ENCODE results near the gene NPNT.

Gene NPNT

GRCh38 chr4:105944540-105944939 is 49.3 kb downstream of the NPNT start:
- DNase-seq (no peak), ATAC-seq (no peak)
- Mint-ChIP-seq H3K27ac (no peak overlapping the region), H3K27me3 (no peaks in the 10 kb centered on the region), H3K4me3 (no peak overlapping the region), H3K4me1 (no peaks in the 10 kb centered on the region), H3K9me3 (peaks cover 0 to 6% of the 10 kb centered on the region in 2 donors)

- DNase-seq (no peak), ATAC-seq (no peak)
- Mint-ChIP-seq H3K9me3 (peaks cover 0 to 6% of the 10 kb centered on the region in 2 donors), H3K4me1 (no peaks in the 10 kb centered on the region), H3K4me3 (no peak overlapping the region), H3K27me3 (no peaks in the 10 kb centered on the region), H3K27ac (no peak overlapping the region)
Measured at GRCh38 chr4:105946771-105947170, 51.5 kb downstream of the NPNT start.

GRCh38 chr4:105950701-105951100 is 55.4 kb downstream of the NPNT start:
- no peak overlapping the region for H3K27ac Mint-ChIP-seq
- no peak for DNase-seq
- H3K9me3 Mint-ChIP-seq, result peaks cover 0 to 6% of the 10 kb centered on the region in 2 donors
- ATAC-seq, result no peak
- no peaks in the 10 kb centered on the region for H3K27me3 Mint-ChIP-seq
- no peaks in the 10 kb centered on the region for H3K4me1 Mint-ChIP-seq
- no peak overlapping the region for H3K4me3 Mint-ChIP-seq

- H3K4me3 Mint-ChIP-seq, result no peak overlapping the region
- H3K9me3 Mint-ChIP-seq, result peaks cover 0 to 5% of the 10 kb centered on the region in 2 donors
- no peaks in the 10 kb centered on the region for H3K4me1 Mint-ChIP-seq
- H3K27me3 Mint-ChIP-seq, result no peaks in the 10 kb centered on the region
- H3K27ac Mint-ChIP-seq, result no peak overlapping the region
- ATAC-seq (no peak), DNase-seq (no peak)
Measured at GRCh38 chr4:105951198-105951597, 55.9 kb downstream of the NPNT start.

GRCh38 chr4:105952591-105952990 is 57.3 kb downstream of the NPNT start:
- ATAC-seq, result no peak
- Mint-ChIP-seq H3K4me1 (no peaks in the 10 kb centered on the region), H3K9me3 (no peaks in the 10 kb centered on the region), H3K4me3 (no peak overlapping the region), H3K27me3 (no peaks in the 10 kb centered on the region), H3K27ac (no peak overlapping the region)
- DNase-seq, result no peak

GRCh38 chr4:105956569-105956968 is 61.3 kb downstream of the NPNT start:
- Mint-ChIP-seq H3K27me3 (no peaks in the 10 kb centered on the region), H3K4me1 (no peaks in the 10 kb centered on the region), H3K27ac (no peak overlapping the region), H3K4me3 (no peak overlapping the region), H3K9me3 (no peaks in the 10 kb centered on the region)
- ATAC-seq, result no peak
- DNase-seq, result no peak

GRCh38 chr4:105957680-105958079 is 62.4 kb downstream of the NPNT start:
- no peaks in the 10 kb centered on the region for H3K27me3 Mint-ChIP-seq
- H3K4me1 Mint-ChIP-seq, result no peaks in the 10 kb centered on the region
- no peaks in the 10 kb centered on the region for H3K9me3 Mint-ChIP-seq
- ATAC-seq, result no peak
- H3K4me3 Mint-ChIP-seq, result no peak overlapping the region
- DNase-seq, result no peak
- H3K27ac Mint-ChIP-seq, result no peak overlapping the region

- H3K27ac Mint-ChIP-seq, result no peak overlapping the region
- H3K4me3 Mint-ChIP-seq, result no peak overlapping the region
- H3K9me3 Mint-ChIP-seq, result no peaks in the 10 kb centered on the region
- DNase-seq, result no peak
- no peaks in the 10 kb centered on the region for H3K4me1 Mint-ChIP-seq
- no peak for ATAC-seq
- no peaks in the 10 kb centered on the region for H3K27me3 Mint-ChIP-seq
Measured at GRCh38 chr4:105963461-105964400, 68.5 kb downstream of the NPNT start.

- H3K4me1 Mint-ChIP-seq, result no peaks in the 10 kb centered on the region
- DNase-seq (no peak), ATAC-seq (no peak)
- H3K4me3 Mint-ChIP-seq, result no peak overlapping the region
- no peaks in the 10 kb centered on the region for H3K9me3 Mint-ChIP-seq
- H3K27ac Mint-ChIP-seq, result no peak overlapping the region
- peaks cover 11% of the 10 kb centered on the region for H3K27me3 Mint-ChIP-seq
Measured at GRCh38 chr4:105965183-105965800, 70.0 kb downstream of the NPNT start.

GRCh38 chr4:105966051-105966450 is 70.8 kb downstream of the NPNT start:
- H3K27ac Mint-ChIP-seq, result no peak overlapping the region
- H3K9me3 Mint-ChIP-seq, result no peaks in the 10 kb centered on the region
- DNase-seq, result no peak
- H3K4me3 Mint-ChIP-seq, result no peak overlapping the region
- H3K27me3 Mint-ChIP-seq, result peaks cover 12% of the 10 kb centered on the region
- H3K4me1 Mint-ChIP-seq, result no peaks in the 10 kb centered on the region
- ATAC-seq, result no peak

- no peaks in the 10 kb centered on the region for H3K9me3 Mint-ChIP-seq
- ATAC-seq, result no peak
- H3K27me3 Mint-ChIP-seq, result peaks cover 12% of the 10 kb centered on the region
- no peak overlapping the region for H3K27ac Mint-ChIP-seq
- no peaks in the 10 kb centered on the region for H3K4me1 Mint-ChIP-seq
- H3K4me3 Mint-ChIP-seq, result no peak overlapping the region
- no peak for DNase-seq
Measured at GRCh38 chr4:105967058-105967658, 71.9 kb downstream of the NPNT start.

GRCh38 chr4:105969575-105969974 is 74.3 kb downstream of the NPNT start:
- H3K27ac Mint-ChIP-seq, result no peak overlapping the region
- DNase-seq (no peak), ATAC-seq (no peak)
- no peaks in the 10 kb centered on the region for H3K4me1 Mint-ChIP-seq
- no peaks in the 10 kb centered on the region for H3K9me3 Mint-ChIP-seq
- no peak overlapping the region for H3K4me3 Mint-ChIP-seq
- peaks cover 12% of the 10 kb centered on the region for H3K27me3 Mint-ChIP-seq

- Mint-ChIP-seq H3K27me3 (peaks cover 12% of the 10 kb centered on the region), H3K27ac (no peak overlapping the region), H3K4me3 (no peak overlapping the region), H3K9me3 (no peaks in the 10 kb centered on the region), H3K4me1 (no peaks in the 10 kb centered on the region)
- DNase-seq, result no peak
- no peak for ATAC-seq
Measured at GRCh38 chr4:105970371-105970770, 75.1 kb downstream of the NPNT start.

- ATAC-seq (no peak), DNase-seq (no peak)
- Mint-ChIP-seq H3K4me1 (no peaks in the 10 kb centered on the region), H3K9me3 (no peaks in the 10 kb centered on the region), H3K27me3 (peaks cover 12% of the 10 kb centered on the region), H3K4me3 (no peak overlapping the region), H3K27ac (no peak overlapping the region)
Measured at GRCh38 chr4:105971036-105971435, 75.8 kb downstream of the NPNT start.

GRCh38 chr4:105972946-105973621 is 77.8 kb downstream of the NPNT start:
- no peaks in the 10 kb centered on the region for H3K4me1 Mint-ChIP-seq
- DNase-seq (no peak), ATAC-seq (no peak)
- peaks cover 0 to 4% of the 10 kb centered on the region in 2 donors for H3K9me3 Mint-ChIP-seq
- no peak overlapping the region for H3K27ac Mint-ChIP-seq
- H3K27me3 Mint-ChIP-seq, result peaks cover 12% of the 10 kb centered on the region
- no peak overlapping the region for H3K4me3 Mint-ChIP-seq

- no peak overlapping the region for H3K27ac Mint-ChIP-seq
- no peaks in the 10 kb centered on the region for H3K4me1 Mint-ChIP-seq
- no peaks in the 10 kb centered on the region for H3K27me3 Mint-ChIP-seq
- peaks cover 0 to 11% of the 10 kb centered on the region in 2 donors for H3K9me3 Mint-ChIP-seq
- ATAC-seq (no peak), DNase-seq (no peak)
- H3K4me3 Mint-ChIP-seq, result no peak overlapping the region
Measured at GRCh38 chr4:105976915-105977314, 81.6 kb downstream of the NPNT start.
